GM12878 (cell line): ENCODE measurements around the gene PPA1. TPM values are rescaled to one million over a fixed set of nuclear protein-coding genes. Genes with fewer than 3 reads are reported as not detected.
A peak's percentile ranks its signal among the peaks of the same experiment; 100 is the strongest.

ENCODE experiments used
- ATAC-seq: fragments of 200-7000 bp; cut with Tn5 transposase; 3 replicates; pipeline ENCODE4 v1.9.1; 2020; ENCODE audit warnings: mild to moderate bottlenecking, moderate library complexity
- BruUV-seq: library from RNA; stranded (reverse); fragments of 400-500 nt; replicated peaks from 2 replicates; lab custom pipeline; 2021; lab: Mats Ljungman, UMichigan
- CTCF ChIA-PET: fragments of 300-600 bp; sonication (Branson Sonifier 250); formaldehyde crosslinking; extraction: SDS; loops from one replicate; lab custom pipeline; 2021; ENCODE audit warnings: inconsistent platforms; lab: Yijun Ruan, JAX
- POLR2A ChIA-PET: fragments of 350-600 bp; formaldehyde crosslinking; extraction: SDS; loops from one replicate; lab custom pipeline; 2021; ENCODE audit warnings: inconsistent platforms; lab: Charles Lee
- RAD21 ChIA-PET: fragments of 300-600 bp; sonication (Branson Sonifier 250); formaldehyde crosslinking; loops from one replicate; lab custom pipeline; 2023; ENCODE audit warnings: antibody characterized with exemption; ENCODE audit not compliant: unreplicated experiment; lab: Charles Lee
- SMC1A ChIA-PET: fragments of 300-600 bp; sonication (Branson Sonifier 250); formaldehyde crosslinking; loops from one replicate; lab custom pipeline; 2023; ENCODE audit not compliant: unreplicated experiment, uncharacterized antibody; lab: Charles Lee
- DNase-seq: peaks from one replicate; pipeline ENCODE4 v3.0.0-alpha.2; 2011; ENCODE audit warnings: low read depth, low spot score
- FAIRE-seq: peaks from 3 replicates; lab custom pipeline; 2011; peaks lifted over from hg19 to GRCh38; lab: Jason Lieb, UNC
- H2AFZ ChIP-seq: 2 replicates; pipeline ENCODE4 v1.6.0; 2011; ENCODE audit warnings: low read depth, low read length, control low read depth; ENCODE audit not compliant: control insufficient read depth
- H3K27ac ChIP-seq: 2 replicates; pipeline ENCODE4 v1.5.1; 2011; ENCODE audit warnings: control low read depth; ENCODE audit not compliant: control insufficient read depth, insufficient read depth
- H3K27me3 ChIP-seq, 2 experiments: replicated peaks in 1 of 2; 2 replicates each; pipeline versions ENCODE4 v1.6.0 to v1.6.1; 2011; ENCODE audit warnings: low read length in 1 of 2; ENCODE audit not compliant: control insufficient read depth in 2 of 2, insufficient read depth in 2 of 2
- H3K36me3 ChIP-seq, 2 experiments: 2 replicates each; pipeline ENCODE4 v1.5.1; 2011; ENCODE audit warnings: low read length in 1 of 2; ENCODE audit not compliant: control insufficient read depth in 2 of 2, insufficient read depth in 2 of 2
- H3K4me1 ChIP-seq: 2 replicates; pipeline ENCODE4 v1.6.1; 2011; ENCODE audit warnings: mild to moderate bottlenecking, low read length, moderate library complexity, mixed read lengths; ENCODE audit not compliant: control insufficient read depth, insufficient read depth
- H3K4me2 ChIP-seq: 2 replicates; pipeline ENCODE4 v1.6.0; 2011; ENCODE audit warnings: control low read depth; ENCODE audit not compliant: control insufficient read depth, insufficient read depth
- H3K4me3 ChIP-seq: fragments of 200-600 bp; sonication (generic); 2 replicates; pipeline ENCODE4 v1.5.1; 2016
- H3K79me2 ChIP-seq: 2 replicates; pipeline ENCODE4 v1.6.0; 2011; ENCODE audit warnings: low read length; ENCODE audit not compliant: control insufficient read depth, insufficient read depth
- H3K9ac ChIP-seq: 2 replicates; pipeline ENCODE4 v1.8.0; 2011; ENCODE audit warnings: low read length, control low read depth, mixed read lengths; ENCODE audit not compliant: control insufficient read depth, insufficient read depth
- H3K9me3 ChIP-seq: replicated peaks from 3 replicates; pipeline ENCODE4 v1.5.1; 2011; ENCODE audit warnings: mild to moderate bottlenecking, low read length; ENCODE audit not compliant: control insufficient read depth, insufficient read depth
- H4K20me1 ChIP-seq: 2 replicates; pipeline ENCODE4 v1.6.0; 2011; ENCODE audit not compliant: control insufficient read depth, insufficient read depth
- IKZF1 ChIP-seq: fragments of 450-650 bp; conservative IDR thresholded peaks from 2 replicates; pipeline ENCODE4 v1.6.1; 2017; ENCODE audit warnings: antibody characterized with exemption, mild to moderate bottlenecking
- MEF2A ChIP-seq: IDR thresholded peaks from 2 replicates; pipeline ENCODE4 v1.6.1; 2011; ENCODE audit warnings: low read depth, mild to moderate bottlenecking, low read length, moderate library complexity; ENCODE audit not compliant: insufficient read depth
- SMARCA5 ChIP-seq: fragments of 450-650 bp; IDR thresholded peaks from 2 replicates; pipeline ENCODE4 v1.6.1; 2017; ENCODE audit warnings: mild to moderate bottlenecking
- WGBS: methylation state at CpG from one replicate; pipeline ENCODE4 v1.1.6; 2016; ENCODE audit warnings: low lambda C conversion rate; ENCODE audit not compliant: insufficient replicate concordance, insufficient coverage; ENCODE audit errors: missing lambda C conversion rate; 5-methylcytosine and 5-hydroxymethylcytosine counted together
- in situ Hi-C: fragments of 300-500 bp; cut with MboI; formaldehyde crosslinking; loops from 9 replicates; pipeline ENCODE4 v1.14.3; 2018; ENCODE audit warnings: mixed read lengths
- intact Hi-C: fragments of 100-400 bp; cut with micrococcal nuclease; formaldehyde crosslinking; loops from one replicate; pipeline ENCODE4 v1.14.2; 2022; ENCODE audit not compliant: unreplicated experiment
- polyA plus RNA-seq, 11 experiments: library from polyadenylated mRNA; depleted of rRNA in 4 of 11; unstranded in 6 of 11; stranded (reverse) in 5 of 11; fragments of >200 nt; fragmentation: Nextera tagmentation in 4 of 11; fragmentation: Illumina TruSeq in 1 of 11; extraction: Ambion mirVana in 4 of 11; extraction: Trizol in 1 of 11; gene quantifications; 1 replicate in 1 of 11; 2 replicates in 10 of 11; pipeline versions ENCODE4 v1.2.1 to v1.2.3, GENCODE V29; 2011 to 2016; ENCODE audit warnings: inconsistent platforms in 2 of 11, missing spikeins in 2 of 11, low read depth in 1 of 11
- total RNA-seq, 4 experiments: library from RNA; depleted of rRNA in 3 of 4; stranded (reverse); fragments of >200 nt in 3 of 4; fragmentation: Illumina TruSeq in 1 of 4; extraction: Trizol in 1 of 4; gene quantifications; 2 replicates each; pipeline versions ENCODE4 v1.2.1 to v1.2.3, GENCODE V29; 2013 to 2021
- TF ChIP-seq, protein P1 (sequence below): fragments of 450-650 bp; IDR thresholded peaks from 2 replicates; pipeline ENCODE4 v1.6.1; 2018; ENCODE audit warnings: borderline replicate concordance, mild to moderate bottlenecking; ENCODE audit not compliant: partially characterized antibody

PPA1 gene
- total and polyA plus RNA-seq, 10 of the 15 experiments (the other 5 are each of a cell fraction or from before 2014, with no cell fraction given): 224 to 452 (median 346) TPM

DNA sequence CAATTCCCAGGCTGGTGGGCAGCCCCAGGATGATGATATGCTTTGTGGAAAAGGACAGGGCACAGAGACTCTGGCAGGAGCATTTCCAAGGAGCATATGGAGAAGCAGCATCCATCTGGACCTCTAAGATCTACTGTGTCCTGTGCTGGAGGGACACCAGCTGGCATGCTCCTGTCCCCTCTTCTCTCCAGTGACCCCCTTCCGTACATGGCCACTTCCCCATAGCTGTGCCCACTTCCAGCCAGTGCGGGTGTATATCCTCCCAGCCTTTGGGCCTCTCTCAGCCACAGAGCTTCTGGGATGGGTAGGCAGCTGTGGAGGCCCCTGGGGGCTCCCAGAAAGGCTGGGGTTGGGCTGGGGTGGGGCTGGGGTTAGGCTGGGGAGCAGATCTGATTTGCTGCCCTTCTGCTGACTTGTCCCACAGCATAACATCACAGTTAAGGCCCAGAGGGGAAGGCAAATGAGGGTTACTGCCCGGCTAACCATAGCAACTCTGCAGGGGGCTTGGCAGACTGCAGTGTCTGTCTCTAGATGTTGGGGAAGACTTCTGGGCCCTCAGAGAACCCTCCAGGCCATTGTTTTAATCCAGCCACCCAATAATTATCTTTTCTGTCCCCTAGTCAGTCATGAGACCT, 44.3 kb upstream of the PPA1 start (continued):
- TF ChIP-seq, protein P1, sequence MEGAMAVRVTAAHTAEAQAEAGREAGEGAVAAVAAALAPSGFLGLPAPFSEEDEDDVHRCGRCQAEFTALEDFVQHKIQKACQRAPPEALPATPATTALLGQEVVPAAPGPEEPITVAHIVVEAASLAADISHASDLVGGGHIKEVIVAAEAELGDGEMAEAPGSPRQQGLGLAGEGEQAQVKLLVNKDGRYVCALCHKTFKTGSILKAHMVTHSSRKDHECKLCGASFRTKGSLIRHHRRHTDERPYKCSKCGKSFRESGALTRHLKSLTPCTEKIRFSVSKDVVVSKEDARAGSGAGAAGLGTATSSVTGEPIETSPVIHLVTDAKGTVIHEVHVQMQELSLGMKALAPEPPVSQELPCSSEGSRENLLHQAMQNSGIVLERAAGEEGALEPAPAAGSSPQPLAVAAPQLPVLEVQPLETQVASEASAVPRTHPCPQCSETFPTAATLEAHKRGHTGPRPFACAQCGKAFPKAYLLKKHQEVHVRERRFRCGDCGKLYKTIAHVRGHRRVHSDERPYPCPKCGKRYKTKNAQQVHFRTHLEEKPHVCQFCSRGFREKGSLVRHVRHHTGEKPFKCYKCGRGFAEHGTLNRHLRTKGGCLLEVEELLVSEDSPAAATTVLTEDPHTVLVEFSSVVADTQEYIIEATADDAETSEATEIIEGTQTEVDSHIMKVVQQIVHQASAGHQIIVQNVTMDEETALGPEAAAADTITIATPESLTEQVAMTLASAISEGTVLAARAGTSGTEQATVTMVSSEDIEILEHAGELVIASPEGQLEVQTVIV: no peak
- no peak for TF ChIP-seq MEF2A
- TF ChIP-seq SMARCA5: no peak
- TF ChIP-seq, all 136 proteins: peak for 0

DNA sequence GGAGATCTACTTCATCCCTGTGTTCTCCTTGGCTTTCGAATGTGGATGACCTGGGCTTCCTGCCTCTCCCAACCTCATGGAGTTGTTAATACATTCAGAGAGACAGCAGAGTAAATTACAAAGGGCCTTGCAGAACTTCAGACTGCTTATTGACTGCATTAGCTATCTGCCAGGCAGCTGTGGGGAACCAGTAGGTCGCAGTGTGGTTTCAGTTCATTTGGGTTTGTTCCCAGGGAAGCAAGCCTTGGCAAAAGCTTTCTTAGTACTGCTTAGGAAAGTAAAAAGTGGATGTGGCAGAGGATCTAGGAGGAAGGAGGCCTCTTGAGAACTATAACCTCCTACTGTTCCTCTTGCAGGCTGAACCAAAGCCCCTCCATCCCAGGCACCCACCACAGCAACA, 41.4 kb upstream of the PPA1 start:
- Histone ChIP-seq H3K4me2 (no peak overlapping the region), H2AFZ (no peak overlapping the region), H3K79me2 (no peaks in the 10 kb centered on the region), H3K27ac (no peak overlapping the region), H3K9me3 (no peaks in the 10 kb centered on the region; the same call in 2 of the 3 replicates), H3K4me3 (no peak overlapping the region), H3K36me3 (no peaks in the 10 kb centered on the region), H3K27me3 (no peaks in the 10 kb centered on the region), H4K20me1 (no peaks in the 10 kb centered on the region), H3K4me1 (peaks cover 31% of the 10 kb centered on the region), H3K9ac (no peak overlapping the region)
- TF ChIP-seq MEF2A (no peak), IKZF1 (0 out of 2 replicates have a peak, but pooled peaks have one; percentile 15)
- intact Hi-C loops (loop anchor here (5.0 kb wide), 1 partner anchor 42 kb away; the partner anchor contains the start of gene PPA1), in situ Hi-C loops (loop anchor here (5.0 kb wide), 1 partner anchor 83 kb away; no protein-coding TSS in a partner anchor)
- 76% methylated on average over 2 of the region's 2 CpGs for WGBS
- RAD21 ChIA-PET: interaction anchor here (0.8 to 8.2 kb wide), 5 partner anchors 10 to 89 kb away, joined by 3 to 90 read pairs (median 6); no protein-coding TSS in a partner anchor
- BruUV-seq: no TSS peak
- POLR2A ChIA-PET: no interaction called here
- DNase-seq: no peak
- SMC1A ChIA-PET: interaction anchor here (0.6 to 12.9 kb wide), 12 partner anchors 9 to 122 kb away, joined by 3 to 274 read pairs (median 6); no protein-coding TSS in a partner anchor
- CTCF ChIA-PET: interaction anchor here (0.6 to 18.7 kb wide), 7 partner anchors 14 to 130 kb away, joined by 3 to 756 read pairs (median 4); no protein-coding TSS in a partner anchor
- no peak for ATAC-seq
- FAIRE-seq: no peak
